Adrenal gland (tissue), 12 donors: ENCODE results near the gene OR10J1. TPM values are rescaled to one million over a fixed set of nuclear protein-coding genes. Genes with fewer than 3 reads are reported as not detected.

Experiments
- DNase-seq, 7 donors: peaks; one replicate each; pipeline ENCODE4 v3.0.0-alpha.2; 2019 to 2020
- H3K27ac ChIP-seq, 5 donors: fragments of 200-600 bp; sonication (generic) in 4 of 5; 1 replicate in 3 of 5; 2 replicates in 2 of 5; pipeline versions ENCODE4 v1.5.1 to v1.8.0; 2016 to 2020; ENCODE audit warnings: mild to moderate bottlenecking in 1 of 5
- H3K27me3 ChIP-seq: fragments of 200-600 bp; 2 replicates; pipeline ENCODE4 v1.8.0; 2021
- H3K36me3 ChIP-seq, 2 donors: fragments of 200-600 bp; replicated peaks in 1 of 2; 1 replicate in 1 of 2; 2 replicates in 1 of 2; pipeline versions ENCODE4 v1.5.1 to v1.8.0; 2018 to 2022
- H3K4me1 ChIP-seq, 2 donors: fragments of 200-600 bp; replicated peaks in 1 of 2; 1 replicate in 1 of 2; 2 replicates in 1 of 2; pipeline versions ENCODE4 v1.5.1 to v1.8.0; 2018 to 2021
- H3K4me3 ChIP-seq, 4 donors: fragments of 200-600 bp; sonication (generic) in 3 of 4; one replicate each; pipeline ENCODE4 v1.5.1; 2016 to 2018
- H3K9me3 ChIP-seq, 3 donors: fragments of 200-600 bp; sonication (generic) in 1 of 3; replicated peaks in 1 of 3; 1 replicate in 2 of 3; 2 replicates in 1 of 3; pipeline versions ENCODE4 v1.5.1 to v1.8.0; 2016 to 2021
- POLR2A ChIP-seq, 2 donors: fragments of 450-650 bp; IDR thresholded peaks; one replicate each; pipeline ENCODE4 v1.6.1; 2017; ENCODE audit warnings: antibody characterized with exemption in 2 of 2, mild to moderate bottlenecking in 2 of 2, moderate library complexity in 1 of 2
- WGBS, 4 donors: extraction: QIAGEN DNeasy Blood & Tissue Kit in 2 of 4; methylation state at CpG; one replicate each; pipeline versions ENCODE4 v1.1.5 to v1.1.7; 2013 to 2017; 5-methylcytosine and 5-hydroxymethylcytosine counted together
- intact Hi-C, 2 donors: fragments of 100-400 bp; cut with DNase I; formaldehyde crosslinking; loops; one replicate each; pipeline versions ENCODE4 v1.14.1 to v1.15.0; 2022 to 2023
- polyA plus RNA-seq, 3 donors: library from polyadenylated mRNA; stranded (reverse); fragments of 200-250 nt in 2 of 3; fragments of 350-450 nt in 1 of 3; fragmentation: Illumina TruSeq in 1 of 3; extraction: RNeasy Lipid Tissue Mini Kit (QIAGEN cat#74804) in 1 of 3; gene quantifications; one replicate each; pipeline ENCODE4 v1.2.3, GENCODE V29; 2013 to 2014
- total RNA-seq, 9 donors: library from RNA; depleted of rRNA in 4 of 9; stranded (reverse); fragments of >200 nt in 4 of 9; fragments of 120-200 nt in 1 of 9; fragmentation: NEBNext Ultra II Directional in 1 of 9; extraction: Animal tissue kit (Norgen Biotek cat#: 25700) in 1 of 9; gene quantifications; one replicate each; pipeline versions ENCODE4 v1.1.0 to v1.2.4, GENCODE V29; 2013 to 2023
- TF ChIP-seq, protein P1 (sequence below), 6 experiments: fragments of 450-650 bp in 4 of 6; fragments of 200-600 bp in 2 of 6; sonication (generic) in 1 of 6; IDR thresholded peaks; 1 replicate in 5 of 6; 2 replicates in 1 of 6; pipeline versions ENCODE4 v1.5.1 to v1.8.0; 2016 to 2021; ENCODE audit warnings: antibody characterized with exemption in 6 of 6, mild to moderate bottlenecking in 2 of 6, moderate library complexity in 1 of 6
- donor health status: healthy with polysubstance abuse.
- donor health status: Bipolar disorder and iron deficiency.
- donor health status: DM: yes; HTN: yes; CAD: no.
- donor health status: DM: no; HTN: no; CAD: no.
- donor health status: DM: no; HTN: no; CAD: no.
- donor health status: DM: yes; HTN: yes; CAD: no.

OR10J1 gene
- total and polyA plus RNA-seq, 12 donors, result not detected

DNA sequence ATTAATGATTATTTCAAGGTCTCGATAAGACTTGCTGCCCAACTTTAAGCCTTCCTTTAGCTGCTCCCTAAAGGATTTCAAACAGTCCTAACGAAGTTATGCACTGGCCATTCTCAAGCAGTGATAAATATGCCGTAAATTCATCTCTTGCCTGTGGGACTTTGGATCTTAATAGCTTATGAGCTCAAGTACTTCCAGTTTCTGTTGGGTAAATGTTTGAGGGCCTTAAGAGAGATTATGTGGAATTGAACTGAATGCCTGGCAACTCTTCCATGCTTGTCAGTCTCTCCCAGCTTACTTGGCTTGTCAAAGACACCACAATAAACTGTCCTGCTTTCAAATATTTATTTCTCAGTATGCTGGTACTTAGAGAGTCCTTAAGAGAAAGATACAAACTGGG lies 11.0 kb upstream of the OR10J1 start:
- Histone ChIP-seq H3K27me3 (no peaks in the 10 kb centered on the region), H3K4me1 (no peaks in the 10 kb centered on the region), H3K9me3 (no peaks in the 10 kb centered on the region), H3K4me3 (no peak overlapping the region), H3K36me3 (no peaks in the 10 kb centered on the region), H3K27ac (no peak overlapping the region)
- intact Hi-C loops, result no loop called here
- DNase-seq, result no peak
- 38 to 52% (median 39%) methylated on average over 3 of the region's 3 CpGs for WGBS, 4 donors
- no peak for TF ChIP-seq POLR2A (IDR thresholded peaks at IDR 0.05)
- TF ChIP-seq, protein P1, sequence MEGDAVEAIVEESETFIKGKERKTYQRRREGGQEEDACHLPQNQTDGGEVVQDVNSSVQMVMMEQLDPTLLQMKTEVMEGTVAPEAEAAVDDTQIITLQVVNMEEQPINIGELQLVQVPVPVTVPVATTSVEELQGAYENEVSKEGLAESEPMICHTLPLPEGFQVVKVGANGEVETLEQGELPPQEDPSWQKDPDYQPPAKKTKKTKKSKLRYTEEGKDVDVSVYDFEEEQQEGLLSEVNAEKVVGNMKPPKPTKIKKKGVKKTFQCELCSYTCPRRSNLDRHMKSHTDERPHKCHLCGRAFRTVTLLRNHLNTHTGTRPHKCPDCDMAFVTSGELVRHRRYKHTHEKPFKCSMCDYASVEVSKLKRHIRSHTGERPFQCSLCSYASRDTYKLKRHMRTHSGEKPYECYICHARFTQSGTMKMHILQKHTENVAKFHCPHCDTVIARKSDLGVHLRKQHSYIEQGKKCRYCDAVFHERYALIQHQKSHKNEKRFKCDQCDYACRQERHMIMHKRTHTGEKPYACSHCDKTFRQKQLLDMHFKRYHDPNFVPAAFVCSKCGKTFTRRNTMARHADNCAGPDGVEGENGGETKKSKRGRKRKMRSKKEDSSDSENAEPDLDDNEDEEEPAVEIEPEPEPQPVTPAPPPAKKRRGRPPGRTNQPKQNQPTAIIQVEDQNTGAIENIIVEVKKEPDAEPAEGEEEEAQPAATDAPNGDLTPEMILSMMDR (IDR thresholded peaks at IDR 0.05), result no peak

DNA sequence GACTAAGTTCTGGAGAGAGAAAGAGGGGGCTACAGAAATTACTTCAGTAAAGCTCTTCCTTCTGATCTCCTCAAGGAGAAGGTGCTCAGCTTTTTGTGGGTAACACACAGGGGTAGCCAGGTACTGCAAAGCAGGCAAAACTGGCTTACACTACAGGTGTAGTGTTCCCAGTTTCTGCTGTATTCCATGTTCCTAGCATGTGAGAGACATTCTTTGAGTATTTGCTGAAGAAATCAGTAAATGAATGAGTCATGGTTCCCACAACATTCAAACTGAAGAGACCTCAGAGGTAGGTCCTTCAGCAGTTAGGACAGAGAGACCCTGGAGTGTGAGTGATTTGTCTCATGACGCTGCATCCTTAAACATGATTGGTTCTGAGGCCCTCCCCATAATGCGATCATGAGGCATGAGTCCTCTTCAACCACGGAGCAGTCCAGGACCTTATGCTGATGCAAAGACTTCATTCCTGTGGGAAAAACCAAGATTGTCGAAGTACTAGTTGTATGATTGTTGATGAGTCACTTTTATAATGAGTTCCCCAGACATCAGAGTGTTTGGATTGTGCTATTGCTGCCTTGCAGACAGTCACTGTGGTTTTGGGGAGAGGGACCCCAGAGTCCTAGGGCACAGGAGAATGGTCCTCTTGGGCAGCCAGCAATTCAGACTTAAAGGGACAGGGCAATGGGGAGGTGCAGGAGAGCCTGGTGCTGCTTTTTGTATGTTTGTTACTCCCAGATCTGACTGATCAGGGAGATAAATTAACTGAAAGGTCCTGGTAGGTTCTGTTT lies 10.3 kb upstream of the OR10J1 start:
- no peak for TF ChIP-seq POLR2A (IDR thresholded peaks at IDR 0.05)
- TF ChIP-seq, protein P1 (IDR thresholded peaks at IDR 0.05), result no peak
- DNase-seq, result no peak
- Histone ChIP-seq H3K4me3 (no peak overlapping the region), H3K27me3 (no peaks in the 10 kb centered on the region), H3K36me3 (no peaks in the 10 kb centered on the region), H3K9me3 (no peaks in the 10 kb centered on the region), H3K4me1 (no peaks in the 10 kb centered on the region), H3K27ac (no peak overlapping the region)
- intact Hi-C loops, result no loop called here
- 84 to 96% (median 88%) methylated on average over 3 to 4 of the region's 4 CpGs for WGBS, 4 donors

DNA sequence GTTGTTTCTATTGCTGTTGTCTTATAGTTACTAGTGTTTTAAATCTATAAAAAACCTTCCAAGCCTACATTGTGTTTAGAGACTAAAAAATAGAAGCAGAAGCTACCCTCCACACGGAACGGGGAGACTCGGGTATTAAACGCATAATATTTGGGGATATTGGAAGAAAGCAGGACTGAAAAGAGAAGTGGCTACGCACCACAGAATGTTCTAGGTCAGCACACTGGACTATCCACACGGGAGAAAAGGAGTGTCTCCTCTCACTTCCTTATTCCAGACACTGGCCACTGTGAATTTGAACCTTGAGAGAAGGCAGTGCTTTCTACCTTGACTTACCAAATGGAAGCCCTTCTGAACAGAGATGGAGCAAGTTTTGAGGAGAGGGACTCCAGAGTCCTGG lies 8.5 kb upstream of the OR10J1 start:
- peak in 2 of 7 donors; percentile 10 to 12 for DNase-seq
- no peak overlapping the region for H3K27ac ChIP-seq
- 73 to 79% (median 74%) methylated on average over 6 of the region's 6 CpGs for WGBS, 4 donors
- H3K9me3 ChIP-seq, result no peaks in the 10 kb centered on the region
- no peaks in the 10 kb centered on the region for H3K27me3 ChIP-seq
- H3K4me1 ChIP-seq, result no peaks in the 10 kb centered on the region
- no peak for TF ChIP-seq POLR2A (IDR thresholded peaks at IDR 0.05)
- TF ChIP-seq, protein P1 (IDR thresholded peaks at IDR 0.05), result no peak
- H3K4me3 ChIP-seq, result no peak overlapping the region
- no peaks in the 10 kb centered on the region for H3K36me3 ChIP-seq
- intact Hi-C loops, result no loop called here

DNA sequence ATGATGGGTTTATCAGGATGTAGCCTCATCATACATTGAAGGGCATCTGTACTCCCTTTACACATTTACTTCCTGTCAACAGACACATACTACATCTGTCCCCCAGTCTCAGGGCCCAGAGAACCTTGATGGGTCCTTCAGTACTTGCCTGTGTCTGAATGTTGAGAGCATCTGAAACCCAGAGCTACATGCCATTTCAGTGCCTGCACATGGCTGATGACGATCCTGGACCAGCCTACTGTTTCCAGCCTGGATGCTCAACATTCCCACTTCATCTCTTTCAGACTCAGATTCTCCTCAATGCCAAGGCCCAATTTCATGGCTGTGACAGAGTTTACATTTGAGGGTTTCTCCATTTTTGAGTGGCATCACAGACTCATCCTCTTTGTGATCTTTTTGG lies 7.6 kb upstream of the OR10J1 start, which contains the start of gene OR10J4:
TSS of gene OR10J4 (plus strand) at position 301 of the 400 bp plus-strand sequence.
- intact Hi-C loops, result no loop called here
- WGBS, 4 donors, result 83 to 89% (median 87%) methylated on average over 1 of the region's 1 CpG
- Histone ChIP-seq H3K27me3 (no peaks in the 10 kb centered on the region), H3K36me3 (no peaks in the 10 kb centered on the region), H3K4me3 (no peak within 1 kb of the TSS), H3K4me1 (no peaks in the 10 kb centered on the region), H3K9me3 (no peaks in the 10 kb centered on the region), H3K27ac (no peak within 1 kb of the TSS)
- no peak for DNase-seq
- TF ChIP-seq, protein P1 (IDR thresholded peaks at IDR 0.05), result no peak
- TF ChIP-seq POLR2A (IDR thresholded peaks at IDR 0.05), result no peak
